HEK293 (cell line): ENCODE data around the gene CDT1.

Source experiments
- CTCF ChIA-PET: fragments of 350-600 bp; formaldehyde crosslinking; extraction: SDS; loops from one replicate; lab custom pipeline; 2021; ENCODE audit warnings: antibody characterized with exemption; lab: Yijun Ruan, JAX
- POLR2A ChIA-PET: fragments of 300-600 bp; formaldehyde crosslinking; extraction: SDS; loops from one replicate; lab custom pipeline; 2020; ENCODE audit warnings: antibody characterized with exemption, inconsistent platforms; lab: Yijun Ruan, JAX
- H3K27ac ChIP-seq: fragments of 200-500 bp; sonication (Bioruptor generic); 2 replicates; pipeline ENCODE4 v1.5.1; 2014; ENCODE audit warnings: low read depth, low read length, control low read depth, inconsistent platforms; ENCODE audit errors: extremely low read depth
- H3K36me3 ChIP-seq, 2 experiments: fragments of 200-500 bp in 1 of 2; sonication (Bioruptor generic) in 1 of 2; 1 replicate in 1 of 2; 2 replicates in 1 of 2; pipeline ENCODE4 v1.5.1; 2014 to 2017; ENCODE audit warnings: inconsistent platforms in 2 of 2, low read length in 2 of 2; ENCODE audit not compliant: control insufficient read depth in 2 of 2, insufficient read depth in 1 of 2
- H3K4me1 ChIP-seq: fragments of 200-500 bp; sonication (Bioruptor generic); 2 replicates; pipeline ENCODE4 v1.5.1; 2014; ENCODE audit warnings: mild to moderate bottlenecking, low read length, inconsistent platforms; ENCODE audit not compliant: control insufficient read depth, insufficient read depth
- H3K4me3 ChIP-seq: 2 replicates; pipeline ENCODE4 v1.5.1; 2011; ENCODE audit warnings: low read depth, mild to moderate bottlenecking, control low read depth, low read length, moderate library complexity
- H3K9me3 ChIP-seq: fragments of 200-500 bp; sonication (Bioruptor generic); 2 replicates; pipeline ENCODE4 v1.5.1; 2014; ENCODE audit warnings: low read depth, low read length, inconsistent platforms; ENCODE audit not compliant: control insufficient read depth, insufficient read depth
- BCL11B ChIP-seq: fragments of 450-650 bp; formaldehyde crosslinking; IDR thresholded peaks from 2 replicates; pipeline ENCODE4 v1.5.1; 2016; ENCODE audit warnings: low read depth, missing biosample characterization, missing genetic modification characterization
- CTCF ChIP-seq: fragments of 450-650 bp; formaldehyde crosslinking; IDR thresholded peaks from 2 replicates; pipeline ENCODE4 v1.5.1; 2016; ENCODE audit warnings: missing biosample characterization, missing genetic modification characterization
- FEZF1 ChIP-seq: fragments of 450-650 bp; formaldehyde crosslinking; IDR thresholded peaks from 2 replicates; pipeline ENCODE4 v1.5.1; 2016; ENCODE audit warnings: missing biosample characterization, missing genetic modification characterization
- GFI1B ChIP-seq: fragments of 450-650 bp; formaldehyde crosslinking; IDR thresholded peaks from 2 replicates; pipeline ENCODE4 v1.5.1; 2016; ENCODE audit warnings: missing biosample characterization, missing genetic modification characterization
- GLI4 ChIP-seq: fragments of 450-650 bp; formaldehyde crosslinking; IDR thresholded peaks from 2 replicates; pipeline ENCODE4 v1.5.1; 2016; ENCODE audit warnings: missing biosample characterization, missing genetic modification characterization
- HOXC10 ChIP-seq: sonication (generic); formaldehyde crosslinking; IDR thresholded peaks from 2 replicates; pipeline ENCODE4 v1.8.1; 2023; ENCODE audit warnings: mild to moderate bottlenecking, missing genetic modification reagents
- KLF1 ChIP-seq: fragments of 450-650 bp; formaldehyde crosslinking; IDR thresholded peaks from 2 replicates; pipeline ENCODE4 v1.5.1; 2016; ENCODE audit warnings: missing biosample characterization, missing genetic modification characterization
- PBX3 ChIP-seq: sonication (generic); formaldehyde crosslinking; IDR thresholded peaks from 2 replicates; pipeline ENCODE4 v1.8.1; 2022; ENCODE audit warnings: mild to moderate bottlenecking, moderate library complexity, missing genetic modification reagents
- WT1 ChIP-seq: fragments of 450-650 bp; formaldehyde crosslinking; IDR thresholded peaks from 2 replicates; pipeline ENCODE4 v1.5.1; 2016; ENCODE audit warnings: missing biosample characterization, missing genetic modification characterization
- ZFHX2 ChIP-seq: fragments of 450-650 bp; formaldehyde crosslinking; conservative IDR thresholded peaks from 2 replicates; pipeline ENCODE4 v1.5.1; 2016; ENCODE audit warnings: missing biosample characterization, missing genetic modification characterization
- ZNF146 ChIP-seq: fragments of 450-650 bp; formaldehyde crosslinking; IDR thresholded peaks from 2 replicates; pipeline ENCODE4 v1.5.1; 2016; ENCODE audit warnings: missing biosample characterization, missing genetic modification characterization
- ZNF184 ChIP-seq: fragments of 450-650 bp; IDR thresholded peaks from 2 replicates; pipeline ENCODE4 v1.5.1; 2018; ENCODE audit warnings: missing biosample characterization, mild to moderate bottlenecking, missing genetic modification characterization
- ZNF19 ChIP-seq: fragments of 450-650 bp; formaldehyde crosslinking; IDR thresholded peaks from 2 replicates; pipeline ENCODE4; 2016; ENCODE audit warnings: missing biosample characterization, missing genetic modification characterization, low read depth
- ZNF23 ChIP-seq: fragments of 450-650 bp; formaldehyde crosslinking; IDR thresholded peaks from 2 replicates; pipeline ENCODE4 v1.5.1; 2016; ENCODE audit warnings: missing biosample characterization, missing genetic modification characterization, borderline replicate concordance
- ZNF350 ChIP-seq: fragments of 450-650 bp; formaldehyde crosslinking; IDR thresholded peaks from 2 replicates; pipeline ENCODE4 v1.5.0; 2017; ENCODE audit warnings: missing biosample characterization, mild to moderate bottlenecking, missing genetic modification characterization
- ZNF394 ChIP-seq: fragments of 450-650 bp; formaldehyde crosslinking; IDR thresholded peaks from 2 replicates; pipeline ENCODE4 v1.5.1; 2016; ENCODE audit warnings: missing biosample characterization, missing genetic modification characterization, mild to moderate bottlenecking, moderate library complexity, borderline replicate concordance
- ZNF473 ChIP-seq: fragments of 450-650 bp; formaldehyde crosslinking; IDR thresholded peaks from 2 replicates; pipeline ENCODE4 v1.5.1; 2017; ENCODE audit warnings: missing biosample characterization, missing genetic modification characterization
- ZNF585B ChIP-seq: fragments of 450-650 bp; formaldehyde crosslinking; IDR thresholded peaks from 2 replicates; pipeline ENCODE4 v1.5.1; 2016; ENCODE audit warnings: missing biosample characterization, missing genetic modification characterization
- ZNF621 ChIP-seq: fragments of 450-650 bp; formaldehyde crosslinking; IDR thresholded peaks from 2 replicates; pipeline ENCODE4 v1.5.1; 2017; ENCODE audit warnings: missing biosample characterization, missing genetic modification characterization
- ZNF664 ChIP-seq: fragments of 450-650 bp; formaldehyde crosslinking; IDR thresholded peaks from 2 replicates; pipeline ENCODE4 v1.5.1; 2016; ENCODE audit warnings: missing biosample characterization, missing genetic modification characterization
- ZNF707 ChIP-seq: fragments of 450-650 bp; formaldehyde crosslinking; IDR thresholded peaks from 2 replicates; pipeline ENCODE4 v1.5.1; 2016; ENCODE audit warnings: missing biosample characterization, missing genetic modification characterization
- TF ChIP-seq, protein P1 (sequence below): fragments of 450-650 bp; formaldehyde crosslinking; IDR thresholded peaks from 2 replicates; pipeline ENCODE4 v1.5.1; 2016; ENCODE audit warnings: missing biosample characterization, missing genetic modification characterization
- TF ChIP-seq, protein P2 (sequence below): fragments of 450-650 bp; formaldehyde crosslinking; IDR thresholded peaks from 2 replicates; pipeline ENCODE4 v1.5.1; 2016; ENCODE audit warnings: missing biosample characterization, missing genetic modification characterization
- TF ChIP-seq, protein P3 (sequence below): fragments of 450-650 bp; formaldehyde crosslinking; IDR thresholded peaks from 2 replicates; pipeline ENCODE4 v1.5.1; 2016; ENCODE audit warnings: missing biosample characterization, missing genetic modification characterization
- TF ChIP-seq, protein P4 (sequence below): fragments of 450-650 bp; formaldehyde crosslinking; IDR thresholded peaks from 2 replicates; pipeline ENCODE4 v1.5.1; 2016; ENCODE audit warnings: missing biosample characterization, missing genetic modification characterization

The CDT1 gene

DNA sequence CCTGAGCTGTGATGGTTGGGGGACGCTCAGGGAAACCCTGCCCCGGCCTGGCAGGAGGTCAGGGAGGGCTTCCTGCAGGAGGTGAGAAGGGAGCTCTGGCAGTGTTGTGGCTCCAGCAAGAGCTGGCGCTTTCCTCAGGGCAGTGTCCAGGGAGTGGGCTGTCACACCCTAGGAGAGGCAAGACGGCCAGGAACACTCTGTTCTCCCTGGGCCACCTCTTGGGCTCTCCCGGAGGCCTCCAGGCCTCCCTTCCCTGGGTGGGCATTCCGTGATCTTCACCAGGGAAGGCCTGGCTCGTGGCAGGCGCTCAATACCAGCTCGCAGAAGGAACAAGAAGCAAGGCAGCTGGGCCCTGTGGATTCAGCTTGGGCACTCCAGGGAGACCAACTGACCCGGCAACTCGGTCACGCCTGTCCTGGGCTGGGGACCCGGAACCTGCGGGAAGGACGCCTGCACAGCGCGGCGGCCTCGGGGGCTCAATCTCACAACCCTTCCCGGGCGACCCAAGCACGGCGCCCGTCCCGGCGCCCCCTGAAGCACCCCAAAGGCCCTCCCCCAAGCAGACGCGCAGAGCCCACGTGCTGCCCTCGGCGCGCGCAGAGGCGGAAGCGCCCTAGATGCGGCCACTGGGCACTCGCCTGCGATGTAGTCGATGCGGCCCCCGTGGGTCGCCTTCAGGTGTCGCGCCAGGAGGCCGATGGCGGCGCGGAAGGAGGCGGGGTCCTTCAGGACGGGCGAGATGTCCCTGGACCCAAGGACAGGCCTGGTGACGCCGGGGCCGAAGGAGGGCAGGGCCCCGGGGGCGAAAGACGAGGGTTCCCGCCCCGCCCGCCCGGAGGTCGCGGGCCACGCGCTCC lies 7.6 kb downstream of the CDT1 start (continued):
- TF ChIP-seq WT1 (peak; percentile 25; the same call in 1 of the 2 replicates), BCL11B (tag by site-specific recombination) (peak; percentile 73; the same call in 1 of the 2 replicates), ZNF621 (no peak), GLI4 (0 out of 2 replicates have a peak, but pooled peaks have one; percentile 14), GFI1B (tag by site-specific recombination) (no peak), ZNF707 (no peak), KLF1 (tag by site-specific recombination) (0 out of 2 replicates have a peak, but pooled peaks have one; percentile 7), HOXC10 (CRISPR knock-in tag) (0 out of 2 replicates have a peak, but pooled peaks have one; percentile 33), ZNF146 (tag by site-specific recombination) (peak; percentile 20; the same call in 1 of the 2 replicates), ZFHX2 (tag by site-specific recombination) (no peak; the same call in 1 of the 2 replicates), ZNF19 (tag by site-specific recombination) (no peak), CTCF (peak; percentile 25; the same call in 1 of the 2 replicates), ZNF664 (tag by site-specific recombination) (no peak), ZNF394 (tag by site-specific recombination) (0 out of 2 replicates have a peak, but pooled peaks have one; percentile 10), PBX3 (CRISPR knock-in tag) (0 out of 2 replicates have a peak, but pooled peaks have one; percentile 47), ZNF23 (tag by site-specific recombination) (peak; percentile 5; the same call in 1 of the 2 replicates)
- TF ChIP-seq, protein P1, sequence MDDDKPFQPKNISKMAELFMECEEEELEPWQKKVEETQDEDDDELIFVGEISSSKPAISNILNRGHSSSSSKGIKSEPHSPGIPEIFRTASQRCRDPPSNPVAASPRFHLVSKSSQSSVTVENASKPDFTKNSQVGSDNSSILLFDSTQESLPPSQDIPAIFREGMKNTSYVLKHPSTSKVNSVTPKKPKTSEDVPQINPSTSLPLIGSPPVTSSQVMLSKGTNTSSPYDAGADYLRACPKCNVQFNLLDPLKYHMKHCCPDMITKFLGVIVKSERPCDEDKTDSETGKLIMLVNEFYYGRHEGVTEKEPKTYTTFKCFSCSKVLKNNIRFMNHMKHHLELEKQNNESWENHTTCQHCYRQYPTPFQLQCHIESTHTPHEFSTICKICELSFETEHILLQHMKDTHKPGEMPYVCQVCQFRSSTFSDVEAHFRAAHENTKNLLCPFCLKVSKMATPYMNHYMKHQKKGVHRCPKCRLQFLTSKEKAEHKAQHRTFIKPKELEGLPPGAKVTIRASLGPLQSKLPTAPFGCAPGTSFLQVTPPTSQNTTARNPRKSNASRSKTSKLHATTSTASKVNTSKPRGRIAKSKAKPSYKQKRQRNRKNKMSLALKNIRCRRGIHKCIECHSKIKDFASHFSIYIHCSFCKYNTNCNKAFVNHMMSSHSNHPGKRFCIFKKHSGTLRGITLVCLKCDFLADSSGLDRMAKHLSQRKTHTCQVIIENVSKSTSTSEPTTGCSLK, result no peak

- Histone ChIP-seq H3K4me1 (peaks cover 3% of the 10 kb centered on the region; the same call in 1 of the 2 replicates), H3K9me3 (no peaks in the 10 kb centered on the region), H3K36me3 (peaks cover 0 to 42% of the 10 kb centered on the region in 2 experiments; a peak in 1 of 3 replicates), H3K4me3 (peak within 1 kb of the TSS; percentile 66), H3K27ac (peak within 1 kb of the TSS; percentile 87)
- POLR2A ChIA-PET, result interaction anchor here (0.6 to 5.2 kb wide), 10 partner anchors 12 to 355 kb away, joined by 3 to 33 read pairs (median 4); partner anchors contain the start of genes GALNS and TRAPPC2L
- CTCF ChIA-PET, result interaction anchor here (0.8 to 5.1 kb wide), 5 partner anchors 46 to 478 kb away, joined by 3 to 19 read pairs (median 4); no protein-coding TSS in a partner anchor
- TF ChIP-seq, protein P2, sequence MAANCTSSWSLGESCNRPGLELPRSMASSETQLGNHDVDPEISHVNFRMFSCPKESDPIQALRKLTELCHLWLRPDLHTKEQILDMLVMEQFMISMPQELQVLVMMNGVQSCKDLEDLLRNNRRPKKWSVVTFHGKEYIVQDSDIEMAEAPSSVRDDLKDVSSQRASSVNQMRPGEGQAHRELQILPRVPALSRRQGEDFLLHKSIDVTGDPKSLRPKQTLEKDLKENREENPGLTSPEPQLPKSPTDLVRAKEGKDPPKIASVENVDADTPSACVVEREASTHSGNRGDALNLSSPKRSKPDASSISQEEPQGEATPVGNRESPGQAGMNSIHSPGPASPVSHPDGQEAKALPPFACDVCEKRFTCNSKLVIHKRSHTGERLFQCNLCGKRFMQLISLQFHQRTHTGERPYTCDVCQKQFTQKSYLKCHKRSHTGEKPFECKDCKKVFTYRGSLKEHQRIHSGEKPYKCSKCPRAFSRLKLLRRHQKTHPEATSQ (tag by site-specific recombination), result peak; percentile 41; the same call in 1 of the 2 replicates
- TF ChIP-seq ZNF473 (tag by site-specific recombination) (no peak), ZNF184 (no peak), ZNF585B (tag by site-specific recombination) (no peak), FEZF1 (tag by site-specific recombination) (no peak), ZNF350 (tag by site-specific recombination) (no peak)
- TF ChIP-seq, protein P3, sequence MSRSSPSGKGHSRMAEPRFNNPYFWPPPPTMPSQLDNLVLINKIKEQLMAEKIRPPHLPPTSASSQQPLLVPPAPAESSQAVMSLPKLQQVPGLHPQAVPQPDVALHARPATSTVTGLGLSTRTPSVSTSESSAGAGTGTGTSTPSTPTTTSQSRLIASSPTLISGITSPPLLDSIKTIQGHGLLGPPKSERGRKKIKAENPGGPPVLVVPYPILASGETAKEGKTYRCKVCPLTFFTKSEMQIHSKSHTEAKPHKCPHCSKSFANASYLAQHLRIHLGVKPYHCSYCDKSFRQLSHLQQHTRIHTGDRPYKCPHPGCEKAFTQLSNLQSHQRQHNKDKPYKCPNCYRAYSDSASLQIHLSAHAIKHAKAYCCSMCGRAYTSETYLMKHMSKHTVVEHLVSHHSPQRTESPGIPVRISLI (tag by site-specific recombination), result no peak
- TF ChIP-seq, protein P4, sequence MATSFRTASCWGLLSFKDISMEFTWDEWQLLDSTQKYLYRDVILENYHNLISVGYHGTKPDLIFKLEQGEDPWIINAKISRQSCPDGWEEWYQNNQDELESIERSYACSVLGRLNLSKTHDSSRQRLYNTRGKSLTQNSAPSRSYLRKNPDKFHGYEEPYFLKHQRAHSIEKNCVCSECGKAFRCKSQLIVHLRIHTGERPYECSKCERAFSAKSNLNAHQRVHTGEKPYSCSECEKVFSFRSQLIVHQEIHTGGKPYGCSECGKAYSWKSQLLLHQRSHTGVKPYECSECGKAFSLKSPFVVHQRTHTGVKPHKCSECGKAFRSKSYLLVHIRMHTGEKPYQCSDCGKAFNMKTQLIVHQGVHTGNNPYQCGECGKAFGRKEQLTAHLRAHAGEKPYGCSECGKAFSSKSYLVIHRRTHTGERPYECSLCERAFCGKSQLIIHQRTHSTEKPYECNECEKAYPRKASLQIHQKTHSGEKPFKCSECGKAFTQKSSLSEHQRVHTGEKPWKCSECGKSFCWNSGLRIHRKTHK (tag by site-specific recombination), result no peak
These were observed 8.4 kb downstream of the CDT1 start, which contains the start of gene APRT for GRCh38 chr16:88811769-88812512. Gene APRT (minus strand): TSS chr16:88811928. CDS start chr16:88811899, 29 bp downstream.
